Ovary (tissue), 9 donors: ENCODE measurements around the gene SDC3. TPM values are rescaled to one million over a fixed set of nuclear protein-coding genes. Genes with fewer than 3 reads are reported as not detected.

Experiments
- DNase-seq, 5 donors: peaks; one replicate each; pipeline ENCODE4 v3.0.0-alpha.2; 2019 to 2020
- H3K27ac ChIP-seq, 2 donors: fragments of 200-600 bp; one replicate each; pipeline versions ENCODE4 v1.5.1 to v1.8.0; 2019 to 2022
- H3K27me3 ChIP-seq: fragments of 200-600 bp; one replicate; pipeline ENCODE4 v1.8.0; 2022
- H3K36me3 ChIP-seq: fragments of 200-600 bp; sonication (generic); one replicate; pipeline ENCODE4 v1.5.1; 2019
- H3K4me1 ChIP-seq: one replicate; pipeline ENCODE4 v1.8.1; 2013; ENCODE audit warnings: mild to moderate bottlenecking, moderate library complexity; ENCODE audit not compliant: insufficient read depth
- H3K4me3 ChIP-seq: fragments of 200-600 bp; sonication (generic); one replicate; pipeline ENCODE4 v1.5.1; 2017
- H3K9me3 ChIP-seq, 2 donors: fragments of 200-600 bp in 1 of 2; sonication (generic) in 1 of 2; one replicate each; pipeline versions ENCODE4 v1.5.1 to v1.8.1; 2013 to 2019; ENCODE audit warnings: mild to moderate bottlenecking in 1 of 2, moderate library complexity in 1 of 2
- EP300 ChIP-seq: sonication (generic); formaldehyde crosslinking; IDR thresholded peaks from one replicate; pipeline ENCODE4 v1.6.1; 2017; ENCODE audit warnings: antibody characterized with exemption
- POLR2A ChIP-seq: fragments of 450-650 bp; IDR thresholded peaks from one replicate; pipeline ENCODE4 v1.6.1; 2017; ENCODE audit warnings: antibody characterized with exemption, mild to moderate bottlenecking, moderate library complexity
- WGBS, 3 donors: extraction: QIAGEN DNeasy Blood & Tissue Kit in 1 of 3; methylation state at CpG; one replicate each; pipeline versions ENCODE4 v1.1.5 to v1.1.7; 2013 to 2017; 5-methylcytosine and 5-hydroxymethylcytosine counted together
- intact Hi-C, 4 donors: fragments of 100-400 bp; cut with DNase I; formaldehyde crosslinking; loops; one replicate each; pipeline versions ENCODE4 v1.11.0 to v1.15.1; 2022 to 2023
- polyA plus RNA-seq, 2 donors: library from polyadenylated mRNA; stranded (reverse); fragments of 200-250 nt in 1 of 2; fragments of 350-450 nt in 1 of 2; fragmentation: Illumina TruSeq in 1 of 2; extraction: RNeasy Lipid Tissue Mini Kit (QIAGEN cat#74804) in 1 of 2; gene quantifications; one replicate each; pipeline ENCODE4 v1.2.3, GENCODE V29; 2013 to 2014
- total RNA-seq, 7 donors: library from RNA; depleted of rRNA in 2 of 7; stranded (reverse); fragments of >200 nt in 2 of 7; fragmentation: NEBNext Ultra II Directional in 3 of 7; extraction: Animal tissue kit (Norgen Biotek cat#: 25700) in 3 of 7; gene quantifications; one replicate each; pipeline versions ENCODE4 v1.1.0 to v1.2.4, GENCODE V29; 2016 to 2023
- TF ChIP-seq, protein P1 (sequence below), 3 donors: fragments of 450-650 bp in 2 of 3; fragments of 200-600 bp in 1 of 3; IDR thresholded peaks; one replicate each; pipeline versions ENCODE4 v1.5.1 to v1.8.0; 2016 to 2022; ENCODE audit warnings: antibody characterized with exemption in 3 of 3, mild to moderate bottlenecking in 1 of 3
- donor health status: DM: no; HTN: no; CAD: no; lungs with moderate emphysema.
- donor health status: DM: no; HTN: no; CAD: no.
- donor health status: Bipolar disorder and iron deficiency.
- donor health status: DM: yes; HTN: yes; CAD: no.
- donor health status: DM: no; HTN: no; CAD: no.
- donor health status: DM: yes; HTN: yes; CAD: no.

The SDC3 gene
- total and polyA plus RNA-seq, 9 donors, result 4.2 to 31.0 (median 23.0) TPM

DNA sequence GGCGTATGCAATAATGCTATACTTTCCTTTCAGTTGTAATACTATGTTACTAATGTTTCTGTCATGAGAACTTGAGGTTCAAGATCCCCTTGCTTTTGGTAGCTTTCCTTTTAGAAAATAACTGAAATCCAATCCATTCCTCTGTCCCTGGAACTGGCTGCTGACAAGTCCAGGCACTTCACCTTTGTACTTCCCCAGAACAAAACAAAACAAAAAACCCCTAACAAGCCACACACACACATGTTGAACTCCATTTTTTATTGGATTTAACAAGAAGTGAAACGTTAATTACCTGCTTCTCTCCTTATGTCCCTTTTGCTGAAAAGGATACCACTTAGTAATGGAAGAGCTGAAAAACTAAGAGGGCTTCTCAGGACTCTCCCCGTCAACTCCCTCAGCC, 26.1 kb upstream of the SDC3 start:
- WGBS, 3 donors, result 70 to 76% (median 76%) methylated on average over 3 of the region's 3 CpGs
- no peaks in the 10 kb centered on the region for H3K36me3 ChIP-seq
- no peak for DNase-seq
- intact Hi-C loops, result no loop called here
- H3K4me3 ChIP-seq, result no peak overlapping the region
- H3K27me3 ChIP-seq, result no peaks in the 10 kb centered on the region
- H3K9me3 ChIP-seq, result no peaks in the 10 kb centered on the region
- H3K27ac ChIP-seq, result no peak overlapping the region
- TF ChIP-seq POLR2A (no peak), EP300 (no peak)
- TF ChIP-seq, protein P1, sequence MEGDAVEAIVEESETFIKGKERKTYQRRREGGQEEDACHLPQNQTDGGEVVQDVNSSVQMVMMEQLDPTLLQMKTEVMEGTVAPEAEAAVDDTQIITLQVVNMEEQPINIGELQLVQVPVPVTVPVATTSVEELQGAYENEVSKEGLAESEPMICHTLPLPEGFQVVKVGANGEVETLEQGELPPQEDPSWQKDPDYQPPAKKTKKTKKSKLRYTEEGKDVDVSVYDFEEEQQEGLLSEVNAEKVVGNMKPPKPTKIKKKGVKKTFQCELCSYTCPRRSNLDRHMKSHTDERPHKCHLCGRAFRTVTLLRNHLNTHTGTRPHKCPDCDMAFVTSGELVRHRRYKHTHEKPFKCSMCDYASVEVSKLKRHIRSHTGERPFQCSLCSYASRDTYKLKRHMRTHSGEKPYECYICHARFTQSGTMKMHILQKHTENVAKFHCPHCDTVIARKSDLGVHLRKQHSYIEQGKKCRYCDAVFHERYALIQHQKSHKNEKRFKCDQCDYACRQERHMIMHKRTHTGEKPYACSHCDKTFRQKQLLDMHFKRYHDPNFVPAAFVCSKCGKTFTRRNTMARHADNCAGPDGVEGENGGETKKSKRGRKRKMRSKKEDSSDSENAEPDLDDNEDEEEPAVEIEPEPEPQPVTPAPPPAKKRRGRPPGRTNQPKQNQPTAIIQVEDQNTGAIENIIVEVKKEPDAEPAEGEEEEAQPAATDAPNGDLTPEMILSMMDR (IDR thresholded peaks at IDR 0.05), result no peak
- H3K4me1 ChIP-seq, result no peaks in the 10 kb centered on the region

DNA sequence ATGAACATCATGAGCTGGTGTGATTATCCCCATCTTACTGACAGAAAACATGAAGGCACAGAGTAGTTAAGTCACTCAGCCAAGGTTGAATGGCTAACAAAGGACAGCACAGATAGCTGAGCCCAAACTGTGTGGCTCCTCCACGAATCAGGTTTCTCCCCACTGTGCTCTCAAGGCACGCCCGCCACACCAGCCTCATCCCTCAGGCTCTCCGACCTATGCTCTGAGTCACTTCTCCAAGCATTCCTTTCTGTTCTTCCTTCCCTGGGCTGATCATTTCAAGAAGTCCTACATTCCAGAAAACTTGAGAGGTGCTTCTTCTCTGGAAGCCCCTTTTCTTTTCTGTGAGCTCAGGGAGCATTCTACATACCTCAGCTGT, 25.3 kb upstream of the SDC3 start:
- peaks cover 2% of the 10 kb centered on the region for H3K4me1 ChIP-seq
- no peak overlapping the region for H3K4me3 ChIP-seq
- intact Hi-C loops, result no loop called here
- H3K9me3 ChIP-seq, result no peaks in the 10 kb centered on the region
- TF ChIP-seq, protein P1 (IDR thresholded peaks at IDR 0.05), result no peak
- TF ChIP-seq EP300 (no peak), POLR2A (no peak)
- no peaks in the 10 kb centered on the region for H3K36me3 ChIP-seq
- H3K27me3 ChIP-seq, result no peaks in the 10 kb centered on the region
- DNase-seq, result no peak
- 73 to 84% (median 76%) methylated on average over 4 of the region's 4 CpGs for WGBS, 3 donors
- H3K27ac ChIP-seq, result no peak overlapping the region

DNA sequence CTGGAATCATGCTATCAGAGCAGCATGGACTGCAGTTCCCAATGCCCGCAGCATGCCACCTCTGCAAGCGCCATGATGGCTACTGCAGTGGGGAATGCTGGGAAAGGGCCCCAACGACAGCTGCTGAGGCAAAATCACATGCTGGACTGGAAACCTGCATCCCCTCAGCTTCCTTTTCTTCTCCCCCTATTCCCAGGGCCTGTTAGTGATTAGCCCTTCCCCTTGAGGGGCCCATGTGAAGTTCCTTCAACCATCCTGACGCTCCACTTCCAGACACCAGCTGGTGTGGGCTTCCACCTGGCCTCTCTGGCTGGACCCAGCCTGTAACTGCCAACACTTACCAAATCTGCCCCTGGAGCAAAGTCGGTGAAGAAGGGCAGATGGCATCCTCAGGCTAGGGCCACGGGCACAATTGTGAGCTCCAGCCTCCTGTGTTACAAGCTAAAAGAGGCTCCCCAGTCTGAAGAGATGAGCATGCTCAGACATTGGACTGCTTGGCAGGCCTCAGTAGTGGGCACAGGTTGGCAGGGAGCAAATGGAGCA, 22.1 kb upstream of the SDC3 start:
- H3K27ac ChIP-seq, result no peak overlapping the region
- DNase-seq, result no peak
- no peak overlapping the region for H3K4me3 ChIP-seq
- TF ChIP-seq EP300 (no peak), POLR2A (no peak)
- TF ChIP-seq, protein P1 (IDR thresholded peaks at IDR 0.05), result no peak
- H3K4me1 ChIP-seq, result peaks cover 2% of the 10 kb centered on the region
- intact Hi-C loops, result no loop called here
- H3K27me3 ChIP-seq, result no peaks in the 10 kb centered on the region
- H3K36me3 ChIP-seq, result no peaks in the 10 kb centered on the region
- 67 to 75% (median 70%) methylated on average over 6 of the region's 6 CpGs for WGBS, 3 donors
- no peaks in the 10 kb centered on the region for H3K9me3 ChIP-seq

DNA sequence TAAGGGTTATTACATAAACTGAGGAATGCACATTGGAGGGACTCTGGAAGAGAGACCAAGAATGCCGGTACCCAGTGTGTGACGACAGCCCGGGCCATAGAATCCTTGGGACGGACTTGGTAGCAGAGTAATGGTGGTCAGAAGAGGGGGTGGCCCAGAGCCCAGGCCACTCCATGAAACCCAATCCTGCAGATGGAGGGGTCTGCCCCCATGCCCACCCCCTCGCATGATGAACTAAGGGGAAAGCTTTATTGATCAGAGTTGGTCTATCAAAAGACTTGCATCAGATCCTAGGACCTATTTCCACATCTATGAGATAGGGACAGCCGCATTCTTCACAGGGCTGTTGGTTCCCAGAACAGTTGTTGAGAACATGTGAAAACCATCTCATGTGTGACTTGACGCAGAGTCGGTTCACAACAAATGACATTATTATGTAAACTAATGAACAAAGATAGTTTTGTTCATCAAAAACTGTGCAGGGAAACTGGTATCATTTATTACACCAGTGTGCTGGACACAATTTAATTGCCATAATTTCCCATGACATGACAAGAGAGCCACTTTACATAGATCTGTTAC, 21.5 kb upstream of the SDC3 start:
- 64 to 75% (median 70%) methylated on average over 8 of the region's 8 CpGs for WGBS, 3 donors
- TF ChIP-seq EP300, result no peak
- TF ChIP-seq, protein P1 (IDR thresholded peaks at IDR 0.05), result no peak
- no peak for TF ChIP-seq POLR2A
- intact Hi-C loops, result no loop called here
- H3K4me1 ChIP-seq, result peaks cover 2% of the 10 kb centered on the region
- H3K36me3 ChIP-seq, result no peaks in the 10 kb centered on the region
- H3K4me3 ChIP-seq, result no peak overlapping the region
- no peak for DNase-seq
- no peaks in the 10 kb centered on the region for H3K27me3 ChIP-seq
- H3K27ac ChIP-seq, result no peak overlapping the region
- H3K9me3 ChIP-seq, result no peaks in the 10 kb centered on the region
